Left cardiac atrium (tissue), 4 donors: ENCODE measurements around the gene TUBA1C. TPM values are rescaled to one million over a fixed set of nuclear protein-coding genes. Genes with fewer than 3 reads are reported as not detected.

Experiments
- ATAC-seq, 2 donors: fragments of 200-7000 bp; cut with Tn5 transposase; one replicate each; pipeline ENCODE4 v1.9.1; 2020; ENCODE audit warnings: mild to moderate bottlenecking in 2 of 2, moderate library complexity in 2 of 2
- DNase-seq: peaks from one replicate; pipeline ENCODE4 v3.0.0-alpha.2; 2020
- intact Hi-C, 2 donors: fragments of 100-400 bp; cut with DNase I; formaldehyde crosslinking; loops; one replicate each; pipeline versions ENCODE4 v1.14.1 to v1.15.1; 2022 to 2023
- long read RNA-seq: library from polyadenylated mRNA; unstranded; transcript quantifications from one replicate; pipeline ENCODE4 v2.0.0, GENCODE V29; 2021
- total RNA-seq, 2 donors: library from RNA; stranded (reverse); fragmentation: NEBNext Ultra II Directional; extraction: Animal tissue kit (Norgen Biotek cat#: 25700); gene quantifications; one replicate each; pipeline ENCODE4 v1.2.1, GENCODE V29; 2021
- donor health status: DM: no; HTN: yes; CAD: no.
- donor health status: DM: no; HTN: yes; CAD: no; lungs with severe emphysema.
- donor health status: DM: yes; HTN: yes; CAD: no.
- donor health status: Dilated cardiomyopathy.

The TUBA1C gene
- total RNA-seq = 10 to 100 TPM; 68.0 to 99.9 TPM
- long read RNA-seq, transcript TUBA1C-201 (4 exons, 3,001 nt) = major isoform, 7 of 14 reads
- long read RNA-seq, partial matches to known transcripts = 0 of 14 reads
- long read RNA-seq, other reads (novel, unspliced or antisense) = 6 of 14 reads

GRCh38 chr12:49264873-49265792, at the start of gene TUBA1C:
TSS of gene TUBA1C (plus strand) at chr12:49265082. CDS start at chr12:49265182, 100 bp downstream.
- ATAC-seq (peak; percentile 94 to 97), DNase-seq (peak; percentile 95)
- intact Hi-C loops = no loop called here

- intact Hi-C loops = no loop called here
- no peak for ATAC-seq
- no peak for DNase-seq
These were observed 45.4 kb upstream of the TUBA1C start for GRCh38 chr12:49219417-49220026.

- intact Hi-C loops = no loop called here
- DNase-seq (no peak), ATAC-seq (no peak)
These were observed 43.9 kb upstream of the TUBA1C start for GRCh38 chr12:49220972-49221371.

GRCh38 chr12:49223122-49223521, 41.8 kb upstream of the TUBA1C start:
- intact Hi-C loops = no loop called here

GRCh38 chr12:49223590-49224369, 41.1 kb upstream of the TUBA1C start:
- ATAC-seq (no peak), DNase-seq (no peak)
- intact Hi-C loops = no loop called here

More at GRCh38 chr12:49223122-49223521, 41.8 kb upstream of the TUBA1C start:
- no peak for ATAC-seq
- no peak for DNase-seq

- ATAC-seq (no peak), DNase-seq (no peak)
- intact Hi-C loops = no loop called here
These were observed 39.2 kb upstream of the TUBA1C start for GRCh38 chr12:49225576-49226166.

GRCh38 chr12:49227713-49228112, 37.2 kb upstream of the TUBA1C start:
- intact Hi-C loops = no loop called here
- DNase-seq (no peak), ATAC-seq (no peak)

GRCh38 chr12:49228653-49229052, 36.2 kb upstream of the TUBA1C start:
- no peak for ATAC-seq

GRCh38 chr12:49230176-49230804, 34.6 kb upstream of the TUBA1C start:
- DNase-seq (no peak), ATAC-seq (no peak)
- intact Hi-C loops = loop anchor here in 1 of 2 donors (10.0 kb wide), 2 partner anchors 45 to 145 kb away; partner anchors contain the start of gene TUBA1A

More at GRCh38 chr12:49228653-49229052, 36.2 kb upstream of the TUBA1C start:
- no peak for DNase-seq
- intact Hi-C loops = no loop called here

GRCh38 chr12:49230805-49231194, 34.1 kb upstream of the TUBA1C start:
- intact Hi-C loops = loop anchor here in 1 of 2 donors (10.0 kb wide), 2 partner anchors 46 to 146 kb away; partner anchors contain the start of gene TUBA1A
- no peak for DNase-seq
- ATAC-seq = no peak

GRCh38 chr12:49231878-49232655, 32.8 kb upstream of the TUBA1C start:
- intact Hi-C loops = loop anchor here in 1 of 2 donors (10.0 kb wide), 2 partner anchors 47 to 147 kb away; partner anchors contain the start of gene TUBA1A
- ATAC-seq (no peak), DNase-seq (no peak)

- peak; percentile 68 for DNase-seq
- intact Hi-C loops = loop anchor here in 1 of 2 donors (10.0 kb wide), 2 partner anchors 48 to 148 kb away; partner anchors contain the start of gene TUBA1A
- ATAC-seq = peak; percentile 46 to 51
These were observed 31.7 kb upstream of the TUBA1C start for GRCh38 chr12:49232940-49233841.

- intact Hi-C loops = loop anchor here (2.0 to 10.0 kb wide), 5 partner anchors 45 to 149 kb away; partner anchors contain the start of genes TUBA1A (in 2 of the 2) and TUBA1B (in 1 of the 2)
- peak; percentile 55 for DNase-seq
- peak; percentile 7 to 40 for ATAC-seq
These were observed 30.9 kb upstream of the TUBA1C start for GRCh38 chr12:49233842-49234526.

GRCh38 chr12:49236423-49236822, 28.5 kb upstream of the TUBA1C start:
- ATAC-seq (no peak), DNase-seq (no peak)
- intact Hi-C loops = loop anchor here (5.0 to 10.0 kb wide), 3 partner anchors 52 to 174 kb away; partner anchors contain the start of genes KMT2D (in 1 of the 2) and TUBA1A (in 1 of the 2)

- no peak for ATAC-seq
- DNase-seq = no peak
- intact Hi-C loops = no loop called here
These were observed 21.3 kb upstream of the TUBA1C start for GRCh38 chr12:49243631-49244030.

- ATAC-seq (no peak), DNase-seq (no peak)
- intact Hi-C loops = no loop called here
These were observed 20.7 kb upstream of the TUBA1C start for GRCh38 chr12:49244176-49244575.
